HG02798 (cell line): ENCODE measurements around the gene REM2.

Source experiments
- ATAC-seq: cut with Tn5 transposase; IDR thresholded peaks from one replicate; pipeline ENCODE4 v1.9.1; 2021; ENCODE audit warnings: mild to moderate bottlenecking; ENCODE audit not compliant: unreplicated experiment, poor library complexity

The REM2 gene

GRCh38 chr14:22883173-22883976, at the start of gene REM2:
Gene REM2, plus strand, starts transcription at chr14:22883222. Its CDS starts 66 bp downstream, at chr14:22883288.
- no peak for ATAC-seq

- no peak for ATAC-seq
Observed at GRCh38 chr14:22835505-22835904, 47.5 kb upstream of the REM2 start.

GRCh38 chr14:22836301-22837113, 46.5 kb upstream of the REM2 start, which contains the start of gene MMP14:
Gene MMP14, plus strand, starts transcription at chr14:22836585. Its CDS starts 233 bp downstream, at chr14:22836818.
- no peak for ATAC-seq

- no peak for ATAC-seq
Observed at GRCh38 chr14:22837114-22837749, 45.8 kb upstream of the REM2 start.

- no peak for ATAC-seq
Observed at GRCh38 chr14:22837750-22838538, 45.1 kb upstream of the REM2 start.

GRCh38 chr14:22838631-22839041, 44.4 kb upstream of the REM2 start:
- no peak for ATAC-seq

- no peak for ATAC-seq
Observed at GRCh38 chr14:22839159-22839779, 43.8 kb upstream of the REM2 start.

GRCh38 chr14:22841311-22841710, 41.7 kb upstream of the REM2 start:
- no peak for ATAC-seq

GRCh38 chr14:22841769-22842168, 41.3 kb upstream of the REM2 start:
- no peak for ATAC-seq

- no peak for ATAC-seq
Observed at GRCh38 chr14:22842211-22843122, 40.6 kb upstream of the REM2 start.

GRCh38 chr14:22843123-22843925, 39.7 kb upstream of the REM2 start:
- no peak for ATAC-seq

- ATAC-seq = no peak
Observed at GRCh38 chr14:22844221-22845102, 38.6 kb upstream of the REM2 start.

- no peak for ATAC-seq
Observed at GRCh38 chr14:22845103-22845394, 38.0 kb upstream of the REM2 start.

GRCh38 chr14:22845821-22846625, 37.0 kb upstream of the REM2 start:
- no peak for ATAC-seq

- ATAC-seq = no peak
Observed at GRCh38 chr14:22846811-22847307, 36.2 kb upstream of the REM2 start.

- no peak for ATAC-seq
Observed at GRCh38 chr14:22847661-22848341, 35.2 kb upstream of the REM2 start.
